PC-3 (cell line): ENCODE measurements around the gene PPP6R1. TPM values are rescaled to one million over a fixed set of nuclear protein-coding genes. Genes with fewer than 3 reads are reported as not detected.

Source experiments
- ATAC-seq: fragments of 200-7000 bp; cut with Tn5 transposase; 2 replicates; pipeline ENCODE4 v1.9.1; 2020; ENCODE audit warnings: mild to moderate bottlenecking, moderate library complexity
- BruUV-seq: library from RNA; stranded (reverse); fragments of 400-500 nt; replicated peaks from 2 replicates; lab custom pipeline; 2021; lab: Mats Ljungman, UMichigan
- CTCF ChIA-PET: fragments of 300-600 bp; sonication (Branson Sonifier 250); formaldehyde crosslinking; loops from one replicate; lab custom pipeline; 2022; ENCODE audit warnings: antibody characterized with exemption; lab: Charles Lee
- POLR2A ChIA-PET: fragments of 300-600 bp; sonication (Branson Sonifier 250); formaldehyde crosslinking; loops from one replicate; lab custom pipeline; 2022; ENCODE audit warnings: antibody characterized with exemption; ENCODE audit not compliant: unreplicated experiment; lab: Charles Lee
- DNase-seq: peaks from one replicate; pipeline ENCODE4 v3.0.0-alpha.2; 2015
- H2AFZ ChIP-seq: fragments of 300-600 bp; sonication (generic); 2 replicates; pipeline ENCODE4 v1.6.0; 2016; ENCODE audit warnings: antibody characterized with exemption, low read length
- H3F3A ChIP-seq: fragments of 300-600 bp; sonication (generic); one replicate; pipeline ENCODE4 v1.6.0; 2017; ENCODE audit warnings: antibody characterized with exemption, low read length, control low read depth, mild to moderate bottlenecking; ENCODE audit not compliant: unreplicated experiment
- H3K27ac ChIP-seq: fragments of 300-600 bp; sonication (generic); 2 replicates; pipeline ENCODE4 v1.5.1; 2016; ENCODE audit warnings: mild to moderate bottlenecking, low read length
- H3K27me3 ChIP-seq: fragments of 300-600 bp; sonication (generic); 2 replicates; pipeline ENCODE4 v1.6.1; 2016; ENCODE audit warnings: low read length, mixed read lengths
- H3K36me3 ChIP-seq: fragments of 300-600 bp; sonication (generic); 2 replicates; pipeline ENCODE4 v1.6.1; 2016; ENCODE audit warnings: low read depth, mixed run types, low read length, mixed read lengths
- H3K4me1 ChIP-seq: fragments of 300-600 bp; sonication (generic); 2 replicates; pipeline ENCODE4 v1.5.1; 2016; ENCODE audit warnings: low read length; ENCODE audit not compliant: insufficient read depth
- H3K4me2 ChIP-seq: fragments of 300-600 bp; sonication (generic); 2 replicates; pipeline ENCODE4 v1.6.0; 2016; ENCODE audit warnings: low read length
- H3K4me3 ChIP-seq: fragments of 300-600 bp; sonication (generic); 2 replicates; pipeline ENCODE4 v1.5.1; 2016; ENCODE audit warnings: mild to moderate bottlenecking, low read length, mixed read lengths
- H3K79me2 ChIP-seq: fragments of 300-600 bp; sonication (generic); 2 replicates; pipeline ENCODE4 v1.6.1; 2017; ENCODE audit warnings: low read length, mixed read lengths
- H3K9ac ChIP-seq: fragments of 300-600 bp; sonication (generic); 2 replicates; pipeline ENCODE4 v1.6.0; 2016; ENCODE audit warnings: mild to moderate bottlenecking, low read length
- H3K9me2 ChIP-seq: fragments of 300-600 bp; sonication (generic); replicated peaks from 2 replicates; pipeline ENCODE4 v1.6.1; 2016; ENCODE audit warnings: mixed run types, low read length, mixed read lengths
- H3K9me3 ChIP-seq: fragments of 300-600 bp; sonication (generic); 2 replicates; pipeline ENCODE4 v1.6.1; 2016; ENCODE audit warnings: low read length, mixed read lengths
- H4K20me1 ChIP-seq: fragments of 300-600 bp; sonication (generic); 2 replicates; pipeline ENCODE4 v1.6.1; 2016; ENCODE audit warnings: low read length, mixed read lengths
- EZH2 ChIP-seq: fragments of 300-600 bp; sonication (generic); IDR thresholded peaks from one replicate; pipeline ENCODE4 v1.6.1; 2017; ENCODE audit warnings: antibody characterized with exemption, mild to moderate bottlenecking, low read length; ENCODE audit not compliant: unreplicated experiment
- EZH2phosphoT487 ChIP-seq: fragments of 300-600 bp; sonication (generic); IDR thresholded peaks from 2 replicates; pipeline ENCODE4 v1.6.1; 2018; ENCODE audit warnings: mild to moderate bottlenecking, antibody characterized with exemption, low read length, borderline replicate concordance
- intact Hi-C: fragments of 100-400 bp; cut with micrococcal nuclease; formaldehyde crosslinking; loops from 2 replicates; pipeline ENCODE4 v1.9.0; 2023
- total RNA-seq: library from RNA; depleted of rRNA; stranded (reverse); fragments of >200 nt; gene quantifications from 2 replicates; pipeline ENCODE4 v1.2.3, GENCODE V29; 2014
- TF ChIP-seq, protein P1 (sequence below): fragments of 300-600 bp; sonication (generic); conservative IDR thresholded peaks from 2 replicates; pipeline ENCODE4 v1.5.1; 2017; ENCODE audit warnings: antibody characterized with exemption, low read depth, mild to moderate bottlenecking, low read length

The PPP6R1 gene
- total RNA-seq, 1 experiment from 2014 or later = 159 TPM

DNA sequence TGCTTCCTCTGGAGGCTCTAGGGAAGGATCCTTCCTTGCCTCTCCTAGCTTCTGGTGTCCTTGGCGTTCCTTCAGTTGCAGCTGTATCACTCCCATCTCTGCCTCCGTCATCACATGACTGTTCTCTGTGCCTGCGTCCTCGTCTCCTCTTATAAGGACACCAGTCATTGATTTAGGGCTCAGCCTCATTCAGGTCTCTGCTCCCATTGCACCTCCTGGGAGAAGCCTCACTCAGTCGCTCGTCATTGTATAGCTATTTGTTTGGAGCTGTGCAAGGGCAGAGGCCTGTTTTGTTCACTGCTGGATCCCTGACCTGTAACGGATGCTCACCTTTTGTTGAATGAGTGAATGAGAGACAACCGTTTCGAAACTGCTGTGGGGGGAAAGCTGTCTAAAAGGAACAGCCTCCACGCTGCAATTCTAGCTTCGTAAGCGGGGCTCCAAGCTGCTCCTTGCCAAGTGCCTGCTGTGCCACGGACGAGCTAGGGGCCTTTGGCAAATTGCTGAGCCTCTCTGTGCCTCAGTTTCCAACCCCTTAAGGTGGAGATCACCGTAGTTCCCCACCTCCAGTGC lies 42.2 kb upstream of the PPP6R1 start:
- H4K20me1 ChIP-seq = no peaks in the 10 kb centered on the region
- no peaks in the 10 kb centered on the region for H3K9me3 ChIP-seq
- H3K79me2 ChIP-seq = no peaks in the 10 kb centered on the region
- ChIA-PET POLR2A (no interaction called here), CTCF (interaction anchor here (0.5 to 1.3 kb wide), 4 partner anchors 37 to 98 kb away, joined by 3 to 5 read pairs (median 4); partner anchors contain the start of gene KMT5C)
- H3K27me3 ChIP-seq = no peaks in the 10 kb centered on the region
- H3K9me2 ChIP-seq = no peaks in the 10 kb centered on the region
- TF ChIP-seq EZH2phosphoT487 (no peak), EZH2 (no peak)
- TF ChIP-seq, protein P1, sequence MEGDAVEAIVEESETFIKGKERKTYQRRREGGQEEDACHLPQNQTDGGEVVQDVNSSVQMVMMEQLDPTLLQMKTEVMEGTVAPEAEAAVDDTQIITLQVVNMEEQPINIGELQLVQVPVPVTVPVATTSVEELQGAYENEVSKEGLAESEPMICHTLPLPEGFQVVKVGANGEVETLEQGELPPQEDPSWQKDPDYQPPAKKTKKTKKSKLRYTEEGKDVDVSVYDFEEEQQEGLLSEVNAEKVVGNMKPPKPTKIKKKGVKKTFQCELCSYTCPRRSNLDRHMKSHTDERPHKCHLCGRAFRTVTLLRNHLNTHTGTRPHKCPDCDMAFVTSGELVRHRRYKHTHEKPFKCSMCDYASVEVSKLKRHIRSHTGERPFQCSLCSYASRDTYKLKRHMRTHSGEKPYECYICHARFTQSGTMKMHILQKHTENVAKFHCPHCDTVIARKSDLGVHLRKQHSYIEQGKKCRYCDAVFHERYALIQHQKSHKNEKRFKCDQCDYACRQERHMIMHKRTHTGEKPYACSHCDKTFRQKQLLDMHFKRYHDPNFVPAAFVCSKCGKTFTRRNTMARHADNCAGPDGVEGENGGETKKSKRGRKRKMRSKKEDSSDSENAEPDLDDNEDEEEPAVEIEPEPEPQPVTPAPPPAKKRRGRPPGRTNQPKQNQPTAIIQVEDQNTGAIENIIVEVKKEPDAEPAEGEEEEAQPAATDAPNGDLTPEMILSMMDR = no peak
- no peak overlapping the region for H3K27ac ChIP-seq
- H3K4me2 ChIP-seq = peak overlapping the region; percentile 82; the same call in 1 of the 2 replicates
- no peak overlapping the region for H3K4me3 ChIP-seq
- intact Hi-C loops = loop anchor here (5.0 kb wide), 1 partner anchor 71 kb away; the partner anchor contains the start of gene IL11
- no TSS peak for BruUV-seq
- H2AFZ ChIP-seq = peak overlapping the region; percentile 89; the same call in 1 of the 2 replicates
- no peak overlapping the region for H3K9ac ChIP-seq
- no peak for DNase-seq
- ATAC-seq = no peak
- H3K4me1 ChIP-seq = peaks cover 7% of the 10 kb centered on the region; the same call in 1 of the 2 replicates
- H3K36me3 ChIP-seq = no peaks in the 10 kb centered on the region
- H3F3A ChIP-seq = no peaks in the 10 kb centered on the region

DNA sequence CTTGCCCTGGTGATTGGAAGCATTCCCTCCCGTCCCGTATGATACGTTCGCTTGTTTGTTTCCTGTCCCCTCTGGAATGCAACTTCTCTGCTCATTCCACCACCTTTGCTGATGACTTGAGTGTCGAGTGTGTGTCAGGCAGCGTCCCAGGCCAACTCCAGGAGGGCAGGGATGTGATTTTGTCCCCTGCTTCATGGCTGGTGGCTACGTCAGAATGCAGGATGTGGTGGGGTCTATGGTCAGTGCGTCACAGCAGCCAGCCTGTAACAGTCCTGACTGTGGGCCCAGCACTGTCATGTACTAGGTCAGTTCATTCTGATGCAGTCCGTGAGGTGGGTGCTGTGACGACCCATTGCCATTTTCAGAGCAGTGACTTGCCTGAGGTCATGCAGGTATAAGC lies 41.2 kb upstream of the PPP6R1 start:
- intact Hi-C loops = loop anchor here (5.0 kb wide), 1 partner anchor 72 kb away; the partner anchor contains the start of gene IL11
- H3K9me3 ChIP-seq = no peaks in the 10 kb centered on the region
- H3K4me1 ChIP-seq = peaks cover 7% of the 10 kb centered on the region; the same call in 1 of the 2 replicates
- H3K4me2 ChIP-seq = no peak overlapping the region
- ChIA-PET CTCF (no interaction called here), POLR2A (no interaction called here)
- H3K9me2 ChIP-seq = no peaks in the 10 kb centered on the region
- H3F3A ChIP-seq = no peaks in the 10 kb centered on the region
- no peaks in the 10 kb centered on the region for H4K20me1 ChIP-seq
- TF ChIP-seq, protein P1 = no peak
- TF ChIP-seq EZH2phosphoT487 (no peak), EZH2 (no peak)
- H3K9ac ChIP-seq = no peak overlapping the region
- H3K79me2 ChIP-seq = no peaks in the 10 kb centered on the region
- BruUV-seq = no TSS peak
- ATAC-seq = no peak
- H3K27ac ChIP-seq = no peak overlapping the region
- H2AFZ ChIP-seq = no peak overlapping the region
- H3K4me3 ChIP-seq = no peak overlapping the region
- DNase-seq = no peak
- H3K27me3 ChIP-seq = no peaks in the 10 kb centered on the region
- H3K36me3 ChIP-seq = no peaks in the 10 kb centered on the region

DNA sequence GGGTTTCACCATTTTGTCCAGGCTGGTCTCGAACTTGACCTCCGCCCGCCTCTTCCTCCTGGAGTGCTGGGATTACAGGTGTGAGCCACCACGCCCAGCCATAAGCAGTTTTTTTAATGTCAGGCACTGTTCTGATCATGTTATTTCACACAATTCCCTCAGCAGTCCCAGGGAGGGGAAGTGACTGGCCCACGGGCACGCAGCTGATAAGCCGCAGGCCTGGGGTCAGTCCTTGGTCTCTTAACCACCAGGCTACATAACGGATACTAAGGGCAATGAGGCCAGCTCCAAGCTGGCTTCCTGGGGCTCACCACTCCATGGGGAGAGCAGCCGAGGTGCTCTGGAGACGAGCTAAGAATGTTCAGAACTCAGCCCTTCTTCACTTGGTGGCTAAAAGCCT lies 38.5 kb upstream of the PPP6R1 start:
- H3F3A ChIP-seq = no peaks in the 10 kb centered on the region
- DNase-seq (no peak), ATAC-seq (no peak)
- ChIA-PET POLR2A (no interaction called here), CTCF (interaction anchor here (0.5 kb wide), 1 partner anchor 87 kb away, joined by 3 read pairs; no protein-coding TSS in a partner anchor)
- no peaks in the 10 kb centered on the region for H3K27me3 ChIP-seq
- H2AFZ ChIP-seq = no peak overlapping the region
- no peak overlapping the region for H3K4me2 ChIP-seq
- no TSS peak for BruUV-seq
- intact Hi-C loops = no loop called here
- H3K79me2 ChIP-seq = no peaks in the 10 kb centered on the region
- H3K9me2 ChIP-seq = no peaks in the 10 kb centered on the region
- H3K9ac ChIP-seq = no peak overlapping the region
- no peaks in the 10 kb centered on the region for H4K20me1 ChIP-seq
- H3K27ac ChIP-seq = no peak overlapping the region
- H3K4me1 ChIP-seq = peaks cover 7% of the 10 kb centered on the region; the same call in 1 of the 2 replicates
- no peak overlapping the region for H3K4me3 ChIP-seq
- TF ChIP-seq EZH2phosphoT487 (no peak), EZH2 (no peak)
- TF ChIP-seq, protein P1 = no peak
- H3K9me3 ChIP-seq = no peaks in the 10 kb centered on the region
- no peaks in the 10 kb centered on the region for H3K36me3 ChIP-seq
